A673 (cell line): ENCODE data around the gene HAUS1. TPM values are rescaled to one million over a fixed set of nuclear protein-coding genes. Genes with fewer than 3 reads are reported as not detected.

ENCODE experiments used
- BruUV-seq: library from RNA; stranded (reverse); fragments of 400-500 nt; replicated peaks from 2 replicates; lab custom pipeline; 2021; lab: Mats Ljungman, UMichigan
- CTCF ChIA-PET: fragments of 300-600 bp; sonication (Branson Sonifier 250); formaldehyde crosslinking; loops from one replicate; lab custom pipeline; 2022; ENCODE audit warnings: antibody characterized with exemption; lab: Charles Lee
- POLR2A ChIA-PET: fragments of 300-600 bp; sonication (Branson Sonifier 250); formaldehyde crosslinking; loops from one replicate; lab custom pipeline; 2022; ENCODE audit warnings: antibody characterized with exemption; ENCODE audit not compliant: low non-redundant PET; lab: Charles Lee
- DNase-seq: peaks from one replicate; pipeline ENCODE4 v3.0.0-alpha.2; 2015; ENCODE audit warnings: low spot score
- H3K27ac ChIP-seq: fragments of 200-600 bp; sonication (generic); 2 replicates; pipeline ENCODE4 v1.5.1; 2016; ENCODE audit warnings: mixed run types, low read depth, mild to moderate bottlenecking, mixed read lengths, antibody characterized with exemption, low read length; ENCODE audit not compliant: poor library complexity, severe bottlenecking
- H3K27me3 ChIP-seq: fragments of 200-600 bp; sonication (generic); replicated peaks from 2 replicates; pipeline ENCODE4 v1.6.1; 2017; ENCODE audit warnings: mixed run types, low read depth, mild to moderate bottlenecking, mixed read lengths, antibody characterized with exemption, low read length; ENCODE audit not compliant: insufficient read depth, poor library complexity
- H3K36me3 ChIP-seq: fragments of 200-600 bp; sonication (generic); 2 replicates; pipeline ENCODE4 v1.6.1; 2016; ENCODE audit warnings: mixed run types, mild to moderate bottlenecking, mixed read lengths, antibody characterized with exemption, low read length; ENCODE audit not compliant: insufficient read depth, poor library complexity, severe bottlenecking
- H3K4me1 ChIP-seq: fragments of 200-600 bp; sonication (generic); 2 replicates; pipeline ENCODE4 v1.6.1; 2017; ENCODE audit warnings: mixed run types, mild to moderate bottlenecking, mixed read lengths, antibody characterized with exemption, low read length; ENCODE audit not compliant: insufficient read depth, poor library complexity, severe bottlenecking
- H3K4me3 ChIP-seq: fragments of 200-600 bp; sonication (generic); 2 replicates; pipeline ENCODE4 v1.5.1; 2016; ENCODE audit warnings: low read depth, mixed run types, mild to moderate bottlenecking, mixed read lengths, low read length; ENCODE audit not compliant: poor library complexity, severe bottlenecking
- H3K9me3 ChIP-seq: fragments of 200-600 bp; sonication (generic); 2 replicates; pipeline ENCODE4 v1.6.1; 2016; ENCODE audit warnings: mixed run types, low read depth, mild to moderate bottlenecking, mixed read lengths, antibody characterized with exemption, low read length; ENCODE audit not compliant: poor library complexity, severe bottlenecking
- EZH2 ChIP-seq: fragments of 200-600 bp; sonication (generic); IDR thresholded peaks from 2 replicates; pipeline ENCODE4 v1.6.1; 2017; ENCODE audit warnings: borderline replicate concordance, low read depth, mild to moderate bottlenecking, mixed read lengths, antibody characterized with exemption, low read length; ENCODE audit not compliant: poor library complexity, severe bottlenecking
- intact Hi-C: fragments of 100-400 bp; cut with micrococcal nuclease; formaldehyde crosslinking; loops from one replicate; pipeline ENCODE4 v1.10.0; 2022; ENCODE audit not compliant: unreplicated experiment
- total RNA-seq: library from RNA; stranded (reverse); gene quantifications from 2 replicates; pipeline ENCODE4 v1.2.3, GENCODE V29; 2021
- TF ChIP-seq, protein P1 (sequence below): fragments of 300-800, 200-600 bp; sonication (generic); conservative IDR thresholded peaks from 2 replicates; pipeline ENCODE4 v1.5.1; 2017; ENCODE audit warnings: low read depth, mild to moderate bottlenecking, antibody characterized with exemption, low read length, moderate library complexity, mixed read lengths

HAUS1 gene
- total RNA-seq, 1 experiment from 2014 or later: 76.9 TPM

DNA sequence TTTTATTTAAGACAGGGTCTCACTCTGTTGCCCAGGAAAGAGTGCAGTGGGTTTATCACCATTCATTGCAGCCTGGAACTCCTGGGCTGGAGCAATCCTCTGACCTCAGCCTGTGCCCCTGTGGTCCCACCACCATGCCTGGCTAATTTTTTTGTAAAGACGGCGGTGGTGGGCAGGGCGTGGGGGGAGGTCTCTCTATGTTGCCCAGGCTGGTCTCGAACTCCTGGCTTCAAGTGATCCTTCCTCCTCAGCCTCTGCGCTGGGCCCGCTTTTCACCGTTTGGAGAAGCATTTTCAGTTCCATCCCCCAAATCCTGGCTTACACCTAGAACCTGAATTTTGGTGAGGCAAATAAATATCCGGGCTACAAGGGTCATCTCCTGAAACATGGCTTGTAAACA lies 4.7 kb upstream of the HAUS1 start:
- no TSS peak for BruUV-seq
- Histone ChIP-seq H3K4me1 (peaks cover 6% of the 10 kb centered on the region), H3K27me3 (no peaks in the 10 kb centered on the region), H3K9me3 (no peaks in the 10 kb centered on the region), H3K36me3 (peaks cover 7% of the 10 kb centered on the region), H3K27ac (no peak overlapping the region), H3K4me3 (no peak overlapping the region)
- POLR2A ChIA-PET: interaction anchor here (0.6 kb wide), 1 partner anchor 1089 kb away, joined by 3 read pairs; no protein-coding TSS in a partner anchor
- intact Hi-C loops: no loop called here
- TF ChIP-seq, protein P1, sequence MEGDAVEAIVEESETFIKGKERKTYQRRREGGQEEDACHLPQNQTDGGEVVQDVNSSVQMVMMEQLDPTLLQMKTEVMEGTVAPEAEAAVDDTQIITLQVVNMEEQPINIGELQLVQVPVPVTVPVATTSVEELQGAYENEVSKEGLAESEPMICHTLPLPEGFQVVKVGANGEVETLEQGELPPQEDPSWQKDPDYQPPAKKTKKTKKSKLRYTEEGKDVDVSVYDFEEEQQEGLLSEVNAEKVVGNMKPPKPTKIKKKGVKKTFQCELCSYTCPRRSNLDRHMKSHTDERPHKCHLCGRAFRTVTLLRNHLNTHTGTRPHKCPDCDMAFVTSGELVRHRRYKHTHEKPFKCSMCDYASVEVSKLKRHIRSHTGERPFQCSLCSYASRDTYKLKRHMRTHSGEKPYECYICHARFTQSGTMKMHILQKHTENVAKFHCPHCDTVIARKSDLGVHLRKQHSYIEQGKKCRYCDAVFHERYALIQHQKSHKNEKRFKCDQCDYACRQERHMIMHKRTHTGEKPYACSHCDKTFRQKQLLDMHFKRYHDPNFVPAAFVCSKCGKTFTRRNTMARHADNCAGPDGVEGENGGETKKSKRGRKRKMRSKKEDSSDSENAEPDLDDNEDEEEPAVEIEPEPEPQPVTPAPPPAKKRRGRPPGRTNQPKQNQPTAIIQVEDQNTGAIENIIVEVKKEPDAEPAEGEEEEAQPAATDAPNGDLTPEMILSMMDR: no peak
- TF ChIP-seq EZH2: no peak
- no peak for DNase-seq
- CTCF ChIA-PET: no interaction called here

DNA sequence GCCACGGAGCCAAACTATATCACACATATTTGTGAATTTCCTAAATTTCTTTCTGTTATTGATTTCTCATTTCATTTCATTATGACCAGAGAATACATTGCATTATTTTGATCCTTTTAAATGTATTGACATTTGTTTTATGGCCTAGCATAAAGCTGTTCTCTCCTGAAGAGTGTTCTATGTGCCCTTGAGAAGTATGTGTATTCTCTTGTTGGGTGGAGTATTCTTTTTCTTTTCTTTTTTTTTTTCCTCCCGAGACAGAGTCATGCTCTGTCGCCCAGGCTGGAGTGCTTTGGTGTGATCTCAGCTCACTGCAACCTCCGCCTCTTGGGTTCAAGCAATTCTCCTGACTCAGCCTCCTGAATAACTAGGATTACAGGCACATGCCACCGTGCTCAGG lies 5.2 kb downstream of the HAUS1 start:
- H3K27ac ChIP-seq: no peak overlapping the region
- H3K4me1 ChIP-seq: no peaks in the 10 kb centered on the region
- CTCF ChIA-PET: no interaction called here
- intact Hi-C loops: no loop called here
- H3K36me3 ChIP-seq: peaks cover 44% of the 10 kb centered on the region
- BruUV-seq: no TSS peak
- H3K4me3 ChIP-seq: no peak overlapping the region
- H3K27me3 ChIP-seq: no peaks in the 10 kb centered on the region
- TF ChIP-seq, protein P1: no peak
- no peak for TF ChIP-seq EZH2
- no peak for DNase-seq
- no peaks in the 10 kb centered on the region for H3K9me3 ChIP-seq
- POLR2A ChIA-PET: no interaction called here

DNA sequence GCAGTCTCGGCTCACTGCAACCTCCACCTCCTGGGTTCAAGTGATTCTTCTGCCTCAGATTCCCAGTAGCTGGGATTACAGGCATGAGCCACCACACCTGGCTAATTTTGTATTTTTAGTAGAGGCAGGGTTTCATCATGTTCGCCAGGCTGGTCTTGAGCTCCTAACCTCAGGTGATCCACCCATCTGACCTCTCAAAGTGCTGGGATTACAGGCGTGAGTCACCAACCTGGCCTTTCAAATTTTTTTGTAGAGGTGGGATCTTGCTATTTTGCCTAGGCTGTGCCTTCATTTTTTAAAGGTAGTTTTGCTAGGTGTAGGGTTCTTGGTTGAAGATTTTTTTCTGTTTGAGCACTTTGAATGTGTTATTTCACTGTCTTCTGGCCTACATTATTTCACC lies 6.2 kb downstream of the HAUS1 start:
- intact Hi-C loops: no loop called here
- H3K27me3 ChIP-seq: no peaks in the 10 kb centered on the region
- BruUV-seq: no TSS peak
- H3K36me3 ChIP-seq: peaks cover 52% of the 10 kb centered on the region
- CTCF ChIA-PET: no interaction called here
- H3K9me3 ChIP-seq: no peaks in the 10 kb centered on the region
- no peaks in the 10 kb centered on the region for H3K4me1 ChIP-seq
- no peak overlapping the region for H3K27ac ChIP-seq
- no peak overlapping the region for H3K4me3 ChIP-seq
- POLR2A ChIA-PET: no interaction called here
- DNase-seq: no peak
- TF ChIP-seq, protein P1: no peak
- no peak for TF ChIP-seq EZH2
